IMR-90 (cell line): Measurements from ENCODE around the gene ZYX. TPM values are rescaled to one million over a fixed set of nuclear protein-coding genes. Genes with fewer than 3 reads are reported as not detected.

Source experiments
- ATAC-seq: fragments of 200-7000 bp; cut with Tn5 transposase; 2 replicates; pipeline ENCODE4 v1.9.1; 2020; ENCODE audit warnings: low read depth, mild to moderate bottlenecking, moderate library complexity
- BruUV-seq: library from RNA; stranded (reverse); fragments of 400-500 nt; replicated peaks from 2 replicates; lab custom pipeline; 2021; lab: Mats Ljungman, UMichigan
- CTCF ChIA-PET: fragments of 300-600 bp; formaldehyde crosslinking; extraction: SDS; loops from one replicate; lab custom pipeline; 2021; ENCODE audit warnings: antibody characterized with exemption; lab: Yijun Ruan, JAX
- POLR2A ChIA-PET: fragments of 300-600 bp; sonication (Branson Sonifier 250); formaldehyde crosslinking; loops from one replicate; lab custom pipeline; 2022; ENCODE audit warnings: antibody characterized with exemption; ENCODE audit not compliant: unreplicated experiment; lab: Charles Lee
- DNase-seq: peaks from one replicate; pipeline ENCODE4 v3.0.0; 2013
- H2AFZ ChIP-seq: replicated peaks from 2 replicates; pipeline ENCODE3; 2013; ENCODE audit warnings: low read length, mild to moderate bottlenecking; ENCODE audit not compliant: poor library complexity
- H2AK5ac ChIP-seq: 2 replicates; pipeline ENCODE4 v1.6.1; 2013; ENCODE audit warnings: low read depth, low read length, inconsistent platforms
- H2AK9ac ChIP-seq: replicated peaks from 2 replicates; pipeline ENCODE3; 2013; ENCODE audit warnings: mild to moderate bottlenecking, low read depth, low read length, moderate library complexity; ENCODE audit not compliant: poor library complexity
- H2BK120ac ChIP-seq: 2 replicates; pipeline ENCODE4 v1.6.1; 2013; ENCODE audit warnings: low read depth, low read length, inconsistent platforms
- H2BK15ac ChIP-seq: 3 replicates; pipeline ENCODE4 v1.6.1; 2013; ENCODE audit warnings: low read depth, low read length, inconsistent platforms
- H2BK20ac ChIP-seq: 2 replicates; pipeline ENCODE4 v1.6.1; 2013; ENCODE audit warnings: low read depth, mild to moderate bottlenecking, inconsistent platforms, low read length, moderate library complexity
- H2BK5ac ChIP-seq: 2 replicates; pipeline ENCODE4 v1.6.1; 2013; ENCODE audit warnings: mild to moderate bottlenecking, low read depth, low read length, inconsistent platforms; ENCODE audit not compliant: poor library complexity, severe bottlenecking
- H3K14ac ChIP-seq: replicated peaks from 2 replicates; pipeline ENCODE4 v1.6.1; 2013; ENCODE audit warnings: low read depth, low read length, inconsistent platforms
- H3K18ac ChIP-seq: 2 replicates; pipeline ENCODE4 v1.6.1; 2013; ENCODE audit warnings: low read depth, low read length, control low read depth
- H3K23ac ChIP-seq: 2 replicates; pipeline ENCODE4 v1.6.1; 2013; ENCODE audit warnings: low read depth, low read length, inconsistent platforms
- H3K27ac ChIP-seq: 2 replicates; pipeline ENCODE4 v1.5.1; 2013; ENCODE audit warnings: mild to moderate bottlenecking, control low read depth, low read length; ENCODE audit not compliant: insufficient read depth
- H3K27me3 ChIP-seq: 2 replicates; pipeline ENCODE4 v1.6.1; 2013; ENCODE audit warnings: low read length; ENCODE audit not compliant: control insufficient read depth, insufficient read depth
- H3K36me3 ChIP-seq: 2 replicates; pipeline ENCODE4 v1.6.1; 2013; ENCODE audit warnings: low read length, mixed read lengths; ENCODE audit not compliant: control insufficient read depth, insufficient read depth
- H3K4ac ChIP-seq: 2 replicates; pipeline ENCODE4 v1.6.1; 2013; ENCODE audit warnings: low read depth, low read length, inconsistent platforms
- H3K4me1 ChIP-seq: 2 replicates; pipeline ENCODE4 v1.6.1; 2013; ENCODE audit warnings: low read length, mixed read lengths; ENCODE audit not compliant: control insufficient read depth, insufficient read depth
- H3K4me2 ChIP-seq: 2 replicates; pipeline ENCODE4 v1.6.1; 2013; ENCODE audit warnings: low read depth, mild to moderate bottlenecking, control low read depth, low read length, moderate library complexity
- H3K4me3 ChIP-seq: 2 replicates; pipeline ENCODE4 v1.5.1; 2013; ENCODE audit warnings: low read depth, mild to moderate bottlenecking, control low read depth, low read length, moderate library complexity; ENCODE audit not compliant: insufficient read depth
- H3K56ac ChIP-seq: 2 replicates; pipeline ENCODE4 v1.6.1; 2013; ENCODE audit warnings: low read length, inconsistent platforms; ENCODE audit not compliant: insufficient read depth; ENCODE audit errors: extremely low read depth
- H3K79me1 ChIP-seq, 2 experiments: 2 replicates each; pipeline ENCODE4 v1.6.1; 2013; ENCODE audit warnings: low read length in 2 of 2, inconsistent platforms in 1 of 2, low read depth in 1 of 2
- H3K9ac ChIP-seq: 2 replicates; pipeline ENCODE4 v1.6.1; 2013; ENCODE audit warnings: low read depth, low read length, control low read depth
- H3K9me1 ChIP-seq: 2 replicates; pipeline ENCODE4 v1.6.1; 2013; ENCODE audit warnings: low read length, inconsistent platforms; ENCODE audit not compliant: insufficient read depth
- H3K9me3 ChIP-seq: 2 replicates; pipeline ENCODE4 v1.6.1; 2013; ENCODE audit warnings: low read length; ENCODE audit not compliant: control insufficient read depth, insufficient read depth
- H4K20me1 ChIP-seq: 2 replicates; pipeline ENCODE4 v1.6.1; 2013; ENCODE audit warnings: low read length, inconsistent platforms; ENCODE audit not compliant: insufficient read depth
- H4K5ac ChIP-seq: 2 replicates; pipeline ENCODE4 v1.6.1; 2013; ENCODE audit warnings: mild to moderate bottlenecking, low read depth, low read length, control low read depth
- H4K8ac ChIP-seq, 2 experiments: 2 replicates each; pipeline ENCODE4 v1.6.1; 2013; ENCODE audit warnings: low read depth in 2 of 2, low read length in 2 of 2, control low read depth in 1 of 2, inconsistent platforms in 1 of 2
- H4K91ac ChIP-seq: 2 replicates; pipeline ENCODE4 v1.6.1; 2013; ENCODE audit warnings: low read depth, low read length, inconsistent platforms; ENCODE audit not compliant: insufficient read depth
- BHLHE40 ChIP-seq: fragments of 150-350 bp; IDR thresholded peaks from 2 replicates; pipeline ENCODE4 v1.6.1; 2016; ENCODE audit warnings: mild to moderate bottlenecking, low read depth, low read length
- CEBPB ChIP-seq: IDR thresholded peaks from 2 replicates; pipeline ENCODE4 v1.6.1; 2012; ENCODE audit warnings: low read depth, low read length, improper control_type of control experiment
- CHD1 ChIP-seq: IDR thresholded peaks from 2 replicates; pipeline ENCODE4 v1.6.1; 2012; ENCODE audit warnings: low read depth, low read length, improper control_type of control experiment
- POLR2A ChIP-seq: IDR thresholded peaks from 2 replicates; pipeline ENCODE4 v1.6.1; 2012; ENCODE audit warnings: mild to moderate bottlenecking, low read depth, low read length
- USF2 ChIP-seq: fragments of 150-350 bp; IDR thresholded peaks from 2 replicates; pipeline ENCODE4 v1.6.1; 2017; ENCODE audit warnings: mild to moderate bottlenecking, antibody characterized with exemption, low read length, low read depth
- WGBS, 2 experiments: methylation state at CpG; one replicate each; pipeline versions ENCODE4 v1.1.5 to v1.1.7; 2013; ENCODE audit warnings: missing lambda C conversion rate in 2 of 2; ENCODE audit not compliant: insufficient read length in 1 of 2; ENCODE audit errors: extremely low coverage in 2 of 2; 5-methylcytosine and 5-hydroxymethylcytosine counted together
- dilution Hi-C: fragments of 300-500 bp; cut with HindIII; formaldehyde crosslinking; loops from one replicate; pipeline ENCODE4 v1.14.3; 2018; ENCODE audit warnings: low sequenced_read_pairs; ENCODE audit not compliant: unreplicated experiment
- in situ Hi-C: fragments of 300-500 bp; cut with MboI; formaldehyde crosslinking; loops from 3 replicates; pipeline ENCODE4 v1.14.3; 2019; ENCODE audit warnings: low sequenced_read_pairs, inconsistent platforms, mixed read lengths
- intact Hi-C: fragments of 100-400 bp; cut with micrococcal nuclease; formaldehyde crosslinking; loops from 2 replicates; pipeline ENCODE4 v1.10.0; 2022
- polyA plus RNA-seq, 3 experiments: library from polyadenylated mRNA; depleted of rRNA; stranded (reverse); fragments of >200 nt; gene quantifications; 2 replicates each; pipeline ENCODE4 v1.2.3, GENCODE V29; 2012; ENCODE audit warnings: low replicate concordance in 1 of 3
- total RNA-seq: library from RNA; depleted of rRNA; stranded (reverse); fragments of >200 nt; gene quantifications from 2 replicates; pipeline ENCODE4 v1.2.3, GENCODE V29; 2012

The ZYX gene
- total and polyA plus RNA-seq, 2 of the 4 experiments (the other 2 are of a cell fraction): 22.6 to 334 TPM

DNA sequence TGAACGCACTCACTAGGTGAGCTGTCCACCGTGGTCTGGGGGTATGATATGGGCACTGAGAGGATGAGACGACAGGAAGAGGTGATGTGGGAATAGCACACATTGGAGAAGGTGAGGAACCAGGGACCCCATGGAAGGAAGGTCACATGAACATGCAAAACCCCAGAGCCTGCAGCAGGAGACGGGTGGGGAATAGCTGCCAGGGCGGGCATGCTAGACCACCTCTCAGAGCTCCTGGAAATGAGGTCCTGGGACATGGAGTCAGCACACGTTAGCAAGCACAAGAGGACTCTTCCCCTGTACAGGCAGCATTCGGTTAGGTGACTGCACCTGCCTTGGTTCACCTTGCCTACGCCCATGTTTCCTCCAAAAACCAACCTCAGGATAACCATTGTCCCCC, 26.8 kb upstream of the ZYX start:
- H3K4ac ChIP-seq: no peak overlapping the region
- no peaks in the 10 kb centered on the region for H3K9me3 ChIP-seq
- in situ Hi-C loops: no loop called here
- H2BK120ac ChIP-seq: no peak overlapping the region
- no peak overlapping the region for H4K91ac ChIP-seq
- no peak for DNase-seq
- no peak overlapping the region for H3K56ac ChIP-seq
- peaks cover 20% of the 10 kb centered on the region for H3K27me3 ChIP-seq
- no peak overlapping the region for H3K9ac ChIP-seq
- POLR2A ChIA-PET: no interaction called here
- H3K36me3 ChIP-seq: no peaks in the 10 kb centered on the region
- no peak overlapping the region for H3K14ac ChIP-seq
- CTCF ChIA-PET: no interaction called here
- H3K27ac ChIP-seq: no peak overlapping the region
- BruUV-seq: no TSS peak
- ATAC-seq: no peak
- intact Hi-C loops: no loop called here
- no peaks in the 10 kb centered on the region for H4K20me1 ChIP-seq
- 80% methylated on average over 1 of the region's 8 CpGs; no CpG with 5 or more reads in 1 of the 2 experiments for WGBS, 2 experiments
- dilution Hi-C loops: no loop called here
- no peak overlapping the region for H2AK5ac ChIP-seq
- H3K18ac ChIP-seq: no peak overlapping the region
- H2AK9ac ChIP-seq: no peak overlapping the region
- no peak overlapping the region for H2BK5ac ChIP-seq
- no peak overlapping the region for H3K4me3 ChIP-seq
- H2BK15ac ChIP-seq: no peak overlapping the region
- H3K9me1 ChIP-seq: no peaks in the 10 kb centered on the region; the same call in 1 of the 2 replicates
- H3K23ac ChIP-seq: no peak overlapping the region
- no peaks in the 10 kb centered on the region for H3K4me1 ChIP-seq
- no peaks in the 10 kb centered on the region for H3K79me1 ChIP-seq
- no peak overlapping the region for H4K5ac ChIP-seq
- no peak overlapping the region for H2AFZ ChIP-seq
- no peak overlapping the region for H3K4me2 ChIP-seq
- TF ChIP-seq BHLHE40: no peak
- no peak for TF ChIP-seq CEBPB
- TF ChIP-seq USF2: no peak
- no peak for TF ChIP-seq CHD1
- TF ChIP-seq POLR2A: no peak
- no peak overlapping the region for H4K8ac ChIP-seq
- no peak overlapping the region for H2BK20ac ChIP-seq
